Measurements from ENCODE around the gene FSTL3.
A peak's percentile ranks its signal among the peaks of the same experiment; 100 is the strongest.
"Not testable (repeated sequence)": the region's sequence is repeated elsewhere in the genome, so short reads cannot be mapped to it uniquely, and the experiment has no call there.

FSTL3 gene

DNA sequence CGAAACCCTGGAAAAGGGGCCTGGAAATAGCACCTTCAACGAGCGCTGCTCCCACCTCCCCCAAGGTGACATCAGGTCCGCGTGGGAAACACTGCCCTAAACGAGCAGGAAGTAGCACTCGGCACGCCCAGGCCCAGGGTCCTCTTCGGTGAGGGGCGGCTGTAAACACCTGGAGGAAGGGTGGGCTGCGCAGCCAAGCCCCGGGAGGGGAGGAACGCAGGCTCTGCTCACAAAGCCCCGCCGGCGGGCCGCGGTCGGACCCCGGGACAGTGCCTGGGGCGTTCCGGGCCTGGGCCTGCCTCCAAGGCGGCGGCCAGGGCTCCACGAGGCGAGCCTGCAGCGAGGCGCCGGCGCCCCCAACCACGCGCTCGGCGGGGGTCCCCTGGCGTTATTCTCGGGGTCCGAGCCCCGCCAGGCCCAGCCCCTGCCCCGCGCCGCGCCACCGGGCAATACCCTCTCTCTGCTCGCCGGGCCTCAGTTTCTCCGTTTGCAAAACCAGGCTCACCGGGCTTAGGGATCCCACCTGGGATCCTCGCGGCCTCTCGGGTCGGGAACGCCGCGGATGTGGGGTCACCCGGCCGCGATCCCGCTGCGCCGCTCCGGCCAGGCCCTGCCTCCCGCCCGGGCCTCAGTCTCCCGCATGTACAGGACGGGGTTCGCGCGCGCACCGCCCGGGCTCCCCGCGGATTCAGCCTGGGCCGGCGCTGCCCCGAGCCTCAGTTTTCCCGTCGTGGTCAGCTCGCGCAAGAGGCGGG lies 13.8 kb upstream of the FSTL3 start:
- no peak for DNase-seq

DNA sequence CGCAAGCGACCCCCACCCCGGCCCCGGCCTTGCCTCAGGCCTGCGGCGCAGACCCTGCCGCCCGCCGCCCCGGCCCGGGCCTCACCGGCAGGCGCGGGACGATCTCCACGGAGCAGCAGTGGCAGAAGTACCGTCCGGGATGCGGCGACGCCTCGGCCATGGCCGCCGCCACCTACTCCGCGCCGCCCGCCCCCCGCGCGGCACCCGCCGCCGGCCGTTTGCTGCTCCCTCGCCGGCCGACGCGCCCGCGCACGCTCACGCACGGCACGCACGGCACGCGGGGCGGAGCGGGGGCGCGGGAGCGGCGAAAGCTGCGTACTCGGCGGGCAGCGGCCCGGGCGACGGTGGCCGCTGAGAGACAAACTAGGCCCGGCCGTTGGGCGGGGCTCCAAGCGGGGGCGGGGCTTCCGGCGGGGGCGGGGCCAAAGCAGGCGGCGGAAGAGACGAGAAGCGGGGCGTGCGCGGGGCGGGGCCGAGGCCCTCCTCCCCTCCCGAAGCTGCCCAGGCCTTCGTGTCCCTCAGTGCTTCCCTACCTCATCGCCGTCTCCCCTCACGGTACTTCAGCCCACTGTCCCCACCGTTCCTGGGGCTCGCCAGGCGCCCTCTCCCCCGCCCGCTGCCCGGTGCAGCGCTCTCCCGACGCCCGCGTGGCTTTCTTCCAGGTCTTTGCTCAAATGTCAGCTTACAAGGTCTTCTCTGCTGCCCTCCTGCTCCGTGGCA lies 13.1 kb upstream of the FSTL3 start, which contains the start of gene RNF126:
Gene RNF126, minus strand, starts transcription at position 253 of the 720 bp plus-strand sequence. Its CDS starts 93 bp downstream, at position 160.
- peak; percentile 97 for DNase-seq

DNA sequence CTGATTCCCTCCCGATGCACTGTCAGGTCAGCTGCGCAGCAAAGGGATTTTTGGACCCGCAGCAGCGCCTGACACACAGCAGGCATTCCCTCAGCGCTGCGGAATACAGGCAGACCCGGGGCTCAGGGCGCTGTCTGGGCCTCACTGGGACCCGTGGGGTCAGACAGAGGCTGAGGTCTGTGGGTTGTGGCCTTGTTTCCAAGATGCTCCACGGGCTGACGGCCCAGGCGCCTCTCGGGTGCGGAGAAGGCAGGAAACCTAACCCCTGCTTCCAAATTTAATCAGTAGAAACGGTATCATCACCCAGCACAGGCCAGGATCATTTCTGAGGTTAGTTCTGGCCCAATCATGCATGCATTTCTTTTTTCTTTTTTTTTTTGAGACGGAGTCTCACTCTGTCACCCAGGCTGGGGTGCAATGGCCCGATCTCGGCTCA lies 12.5 kb upstream of the FSTL3 start:
- DNase-seq: no peak

DNA sequence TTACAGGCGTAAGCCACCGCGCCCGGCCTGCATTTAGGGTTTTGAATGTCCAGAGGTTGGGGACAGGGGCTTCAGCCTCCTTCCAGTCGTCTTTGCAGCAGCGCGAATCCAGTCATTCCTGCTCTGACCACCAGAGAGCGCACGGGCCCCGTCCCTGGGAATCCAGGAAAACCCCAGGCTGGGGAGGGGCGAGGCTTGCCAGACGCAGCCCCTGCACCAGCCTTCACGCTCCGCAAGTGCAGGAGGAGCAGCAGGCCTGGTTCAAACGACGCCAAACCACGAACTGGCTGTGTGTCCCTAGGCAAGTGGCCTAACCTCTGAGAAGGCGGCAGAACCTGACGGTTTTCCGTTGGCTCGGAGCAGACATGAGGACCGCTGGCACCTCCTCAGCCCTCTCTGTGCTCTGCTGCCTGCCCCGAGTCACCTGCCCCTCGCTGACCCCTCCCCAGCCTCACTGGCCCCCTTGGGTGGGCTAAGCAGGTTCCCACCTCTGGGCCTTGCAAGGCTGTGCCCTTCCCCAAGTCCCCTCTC lies 11.2 kb upstream of the FSTL3 start:
- peak; percentile 90 for DNase-seq

DNA sequence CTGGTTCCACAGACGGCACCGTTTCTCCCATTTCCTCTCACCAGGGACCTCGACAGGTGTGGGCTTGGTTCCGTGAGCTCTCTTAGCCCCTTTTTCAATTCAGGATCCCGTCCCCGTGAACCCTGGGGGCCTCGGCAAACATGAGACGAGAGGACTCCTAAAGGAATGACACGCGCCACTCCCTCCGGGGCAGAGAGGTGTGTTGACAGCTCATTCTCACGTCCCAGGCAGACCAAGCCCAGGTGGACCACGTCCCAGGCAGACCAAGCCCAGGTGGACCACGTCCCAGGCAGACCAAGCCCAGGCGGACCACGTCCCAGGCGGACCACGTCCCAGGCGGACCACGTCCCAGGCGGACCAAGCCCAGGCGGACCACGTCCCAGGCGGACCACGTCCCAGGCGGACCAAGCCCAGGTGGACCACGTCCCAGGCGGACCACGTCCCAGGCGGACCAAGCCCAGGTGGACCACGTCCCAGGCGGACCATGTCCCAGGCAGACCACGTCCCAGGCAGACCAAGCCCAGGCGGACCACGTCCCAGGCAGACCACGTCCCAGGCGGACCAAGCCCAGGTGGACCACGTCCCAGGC lies 9.1 kb upstream of the FSTL3 start:
- not testable (repeated sequence) for DNase-seq

DNA sequence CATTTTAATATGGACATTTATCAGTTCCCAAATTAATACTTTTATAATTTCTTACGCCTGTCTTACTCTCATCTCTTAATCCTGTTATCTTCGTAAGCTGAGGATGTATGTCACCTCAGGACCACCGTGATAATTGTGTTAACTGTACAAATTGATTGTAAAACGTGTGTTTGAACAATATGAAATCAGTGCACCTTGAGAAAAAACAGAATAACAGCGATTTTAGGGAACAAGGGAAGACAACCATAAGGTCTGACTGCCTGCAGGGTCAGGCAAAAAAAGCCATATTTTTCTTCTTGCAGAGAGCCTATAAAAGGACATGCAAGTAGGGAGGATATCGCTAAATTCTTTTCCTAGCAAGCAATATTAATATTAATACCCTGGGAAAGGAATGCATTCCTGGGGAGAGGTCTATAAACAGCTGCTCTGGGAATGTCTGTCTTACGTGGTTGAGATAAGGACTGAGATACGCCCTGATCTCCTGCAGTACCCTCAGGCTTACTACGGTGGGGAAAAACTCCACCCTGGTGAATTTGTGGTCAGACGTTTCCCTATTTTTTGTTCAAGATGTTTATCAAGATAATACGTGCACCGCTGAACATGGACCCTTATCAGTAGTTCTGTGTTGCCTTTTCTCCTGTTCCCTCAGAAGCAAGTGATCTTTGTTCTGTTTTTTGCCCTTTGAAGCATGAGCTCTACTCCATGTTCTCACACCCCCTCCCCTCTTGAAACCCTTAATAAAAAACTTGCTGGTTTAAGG lies 7.3 kb upstream of the FSTL3 start:
- DNase-seq: not testable (repeated sequence)

DNA sequence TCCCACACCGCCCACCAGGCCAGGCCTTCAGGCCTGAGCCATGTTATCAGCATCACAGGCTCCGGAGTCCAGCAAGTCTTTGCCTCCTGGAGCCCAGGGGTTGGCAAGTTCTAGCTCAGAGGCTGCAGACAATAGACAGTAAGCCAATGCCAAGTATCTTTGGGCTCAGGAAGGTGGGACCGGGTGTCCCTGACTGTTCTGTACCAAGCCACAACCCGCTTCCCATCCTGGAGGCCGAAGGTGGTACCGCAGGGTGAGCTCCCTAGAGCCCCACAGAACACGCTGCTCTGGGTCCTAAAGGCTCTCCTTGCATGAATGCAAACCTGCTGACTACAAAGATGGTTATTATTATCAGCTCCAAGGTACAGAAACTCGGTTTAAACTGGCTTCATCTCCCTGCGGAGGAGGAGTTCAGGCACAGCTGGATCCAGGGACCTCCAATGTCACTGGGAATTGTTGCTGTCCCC lies 5.5 kb upstream of the FSTL3 start:
- no peak for DNase-seq

DNA sequence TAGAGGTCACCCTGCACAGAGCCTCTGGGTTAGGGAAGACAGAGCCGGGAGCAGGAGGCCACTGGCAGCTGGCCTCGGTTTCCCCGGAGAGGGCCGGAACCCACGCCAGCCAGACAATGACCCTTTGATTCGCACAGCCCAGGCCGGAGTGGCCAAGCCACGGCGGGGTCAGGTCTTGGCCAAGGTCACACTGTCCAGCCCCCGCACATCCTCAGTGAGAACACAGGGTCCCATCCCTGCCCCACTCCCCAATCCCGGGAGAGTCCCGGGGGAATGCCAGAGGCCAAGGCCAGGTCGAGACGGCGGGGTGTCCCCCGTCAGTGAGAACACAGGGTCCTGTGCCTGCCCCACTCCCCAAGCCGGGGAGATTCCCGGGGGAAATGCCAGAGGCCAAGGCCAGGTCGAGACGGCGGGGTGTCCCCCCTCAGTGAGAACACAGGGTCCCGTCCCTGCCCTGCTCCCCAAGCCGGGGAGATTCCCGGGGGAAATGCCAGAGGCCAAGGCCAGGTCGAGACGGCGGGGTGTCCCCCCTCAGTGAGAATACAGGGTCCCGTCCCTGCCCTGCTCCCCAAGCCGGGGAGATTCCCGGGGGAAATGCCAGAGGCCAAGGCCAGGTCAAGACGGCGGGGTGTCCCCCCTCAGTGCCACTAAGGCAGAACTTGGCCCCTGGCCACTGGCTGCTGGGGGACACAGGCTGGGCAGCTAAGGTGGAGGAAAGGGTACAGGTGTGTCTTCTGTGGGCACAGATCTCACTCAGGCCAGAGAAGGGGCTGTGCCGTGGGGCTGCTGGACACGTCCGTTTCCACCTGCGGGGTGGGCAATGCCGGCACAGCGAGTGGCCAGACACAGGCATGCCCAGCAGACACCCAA lies 1.7 kb upstream of the FSTL3 start:
- DNase-seq: peak; percentile 24

DNA sequence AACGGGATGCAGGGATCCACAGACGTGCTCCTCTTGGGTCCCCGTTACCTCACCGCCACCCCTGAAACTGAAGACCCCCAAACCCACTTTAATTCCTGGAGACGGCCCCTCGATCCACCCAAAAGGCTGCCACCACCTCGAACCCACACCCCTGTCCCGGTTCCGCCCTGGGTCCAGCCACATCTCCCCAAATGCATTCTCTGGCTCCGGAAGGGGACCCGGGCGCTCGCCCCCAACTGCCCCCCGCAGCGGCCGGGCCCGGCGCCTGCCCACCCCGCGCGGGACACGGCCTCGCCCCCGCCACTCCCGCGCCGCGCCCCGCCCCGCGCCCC lies 219 bp upstream of the FSTL3 start:
- DNase-seq: no peak

DNA sequence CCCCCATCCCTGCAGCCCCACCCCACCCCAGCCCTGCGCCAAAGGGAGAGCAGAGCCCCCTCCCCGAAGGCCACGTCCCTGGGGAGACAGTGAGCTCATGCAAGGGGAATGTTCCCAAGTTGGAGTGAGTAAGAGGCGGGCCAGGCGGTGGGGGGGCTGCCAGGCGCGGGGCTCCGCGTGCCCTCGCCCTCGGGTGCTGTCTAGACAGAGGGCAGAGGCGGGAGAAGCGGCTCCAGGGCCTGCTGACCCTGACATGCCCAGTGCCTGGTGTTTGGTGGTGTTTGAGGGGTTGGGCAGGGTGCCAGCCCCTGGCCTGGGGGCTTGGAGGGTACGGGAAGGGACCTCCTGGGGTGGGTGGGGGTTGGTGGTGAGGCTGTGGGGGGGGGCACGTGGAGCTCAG lies 1.0 kb downstream of the FSTL3 start:
- DNase-seq: peak; percentile 70

DNA sequence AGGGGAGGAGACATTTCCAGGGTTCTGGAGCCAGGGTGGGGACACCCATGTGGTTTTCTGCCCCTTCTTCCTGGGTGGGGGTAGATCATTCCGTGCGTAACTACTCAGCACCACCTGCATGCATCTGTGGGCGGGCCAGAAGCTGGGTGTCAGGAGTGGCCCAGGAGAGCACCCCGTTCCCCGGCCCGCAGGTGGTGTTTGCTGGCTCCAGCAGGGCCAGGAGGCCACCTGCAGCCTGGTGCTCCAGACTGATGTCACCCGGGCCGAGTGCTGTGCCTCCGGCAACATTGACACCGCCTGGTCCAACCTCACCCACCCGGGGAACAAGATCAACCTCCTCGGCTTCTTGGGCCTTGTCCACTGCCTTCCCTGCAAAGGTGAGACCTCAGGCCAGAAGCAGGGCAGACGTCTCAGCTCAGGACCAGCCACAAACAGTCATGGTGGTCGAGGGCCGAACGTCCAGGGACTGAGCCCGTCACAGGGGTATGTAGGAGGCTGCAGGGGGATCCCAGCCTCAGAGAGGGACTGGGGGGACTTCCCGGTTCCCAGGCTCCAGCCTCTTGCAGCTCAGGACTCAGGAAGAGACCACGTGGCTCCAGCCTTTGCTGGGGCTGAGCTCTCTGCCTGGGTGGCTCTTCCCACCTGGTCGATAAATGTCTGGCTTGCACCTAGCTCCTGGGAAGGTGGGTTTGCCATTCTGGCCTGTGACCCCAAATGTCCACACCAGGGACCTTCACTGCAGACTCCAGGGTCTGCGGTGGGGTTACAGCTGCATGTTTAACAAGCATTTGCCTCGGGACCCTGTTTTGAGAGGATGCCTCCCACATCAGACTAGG lies 1.6 kb downstream of the FSTL3 start:
- DNase-seq: no peak

DNA sequence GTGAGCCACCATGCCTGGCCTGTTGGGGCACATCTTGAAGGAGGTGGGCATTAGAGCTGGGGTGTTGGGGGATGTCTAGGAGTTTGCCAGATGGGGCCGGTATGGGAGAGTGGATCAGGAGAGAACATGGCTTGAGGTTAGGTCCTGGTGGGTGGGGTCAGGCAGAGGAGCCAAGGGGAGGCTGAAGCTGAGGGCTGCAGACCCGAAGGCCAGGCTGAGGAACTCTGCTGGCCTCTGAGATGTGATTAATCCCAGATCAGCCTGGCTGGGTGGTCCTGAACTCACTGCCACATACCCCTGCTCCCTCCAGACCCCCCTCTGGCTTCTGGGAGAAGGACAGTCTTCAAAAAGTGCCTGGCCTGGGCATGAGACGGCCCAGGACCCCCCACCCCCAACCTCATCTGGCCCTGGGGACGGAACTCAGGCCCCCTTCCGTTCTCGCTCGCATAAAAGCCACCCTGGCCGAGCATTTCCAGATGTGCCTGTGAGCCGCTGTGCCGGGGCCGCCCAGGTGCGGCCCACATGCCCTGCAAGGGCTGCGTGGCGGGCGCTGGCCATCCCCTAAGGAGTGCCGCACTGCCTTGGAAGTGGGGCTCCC lies 2.7 kb downstream of the FSTL3 start:
- DNase-seq: no peak

DNA sequence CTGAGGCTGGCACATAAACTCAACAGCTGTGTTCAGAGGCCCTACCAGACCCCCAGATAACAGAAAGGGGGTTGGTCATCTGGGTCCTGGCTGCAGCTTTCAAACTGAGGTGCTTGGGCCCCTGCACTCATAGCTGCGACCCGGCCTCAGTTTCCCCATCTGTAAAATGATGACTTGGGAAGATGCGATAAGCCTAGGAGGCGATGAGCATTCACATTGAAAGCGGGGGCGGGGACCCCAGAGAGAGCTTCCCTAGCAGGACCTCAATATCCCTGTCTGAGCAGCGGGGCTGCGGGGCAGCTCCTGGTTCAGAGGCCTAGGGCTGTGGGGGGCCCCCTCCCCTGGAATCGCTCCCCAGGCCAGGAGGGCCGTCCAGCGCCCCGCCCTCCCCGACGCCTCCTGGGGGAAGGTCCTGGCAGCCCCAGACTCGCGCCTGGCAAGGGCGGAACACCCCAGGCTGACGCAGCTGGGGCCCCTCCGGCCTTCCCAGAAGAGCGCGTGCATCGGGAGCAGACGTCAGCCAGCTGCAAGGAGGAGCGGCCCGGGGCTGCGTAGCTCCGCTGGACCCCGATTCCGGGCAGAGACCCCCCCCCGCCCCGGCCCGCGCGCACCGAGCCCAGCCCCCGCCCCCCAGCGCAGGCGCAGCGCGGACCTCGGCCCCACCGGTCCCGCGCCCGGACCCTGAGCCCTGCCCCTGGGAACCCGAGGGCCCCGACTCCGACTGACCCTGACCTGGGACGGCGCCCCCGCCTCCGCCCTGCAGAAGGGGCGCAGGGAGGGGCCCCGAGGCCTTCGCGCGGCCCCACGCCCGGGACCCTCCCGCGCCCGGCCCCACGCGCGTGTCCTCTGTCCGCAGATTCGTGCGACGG lies 3.5 kb downstream of the FSTL3 start:
- DNase-seq: peak; percentile 88

DNA sequence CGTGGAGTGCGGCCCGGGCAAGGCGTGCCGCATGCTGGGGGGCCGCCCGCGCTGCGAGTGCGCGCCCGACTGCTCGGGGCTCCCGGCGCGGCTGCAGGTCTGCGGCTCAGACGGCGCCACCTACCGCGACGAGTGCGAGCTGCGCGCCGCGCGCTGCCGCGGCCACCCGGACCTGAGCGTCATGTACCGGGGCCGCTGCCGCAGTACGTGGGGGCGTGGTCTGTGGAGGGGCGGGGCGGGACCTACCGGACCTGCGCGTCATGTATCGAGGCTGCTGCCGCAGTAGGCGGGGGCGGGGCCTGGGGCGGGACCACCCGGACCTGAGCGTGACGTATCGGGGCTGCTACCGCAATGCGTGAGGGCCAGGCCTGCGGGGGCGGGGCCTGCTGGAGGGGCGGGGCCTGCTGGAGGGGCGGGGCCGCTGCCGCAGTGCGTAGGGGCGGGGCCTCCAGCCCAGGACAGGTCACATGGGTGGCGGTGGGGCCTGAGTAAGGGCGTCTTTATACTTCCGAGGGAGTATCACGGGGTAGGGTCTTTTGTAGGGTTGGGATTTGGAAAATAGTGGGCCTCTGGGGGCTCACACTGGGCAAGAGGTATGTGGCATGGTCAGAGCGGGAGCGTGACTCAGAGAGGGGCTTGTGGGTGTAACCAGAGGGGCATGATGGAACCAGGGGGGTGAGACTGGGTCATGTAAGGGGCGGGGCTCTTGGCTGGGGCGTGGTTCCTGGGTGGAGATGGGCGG lies 4.3 kb downstream of the FSTL3 start:
- peak; percentile 100 for DNase-seq

DNA sequence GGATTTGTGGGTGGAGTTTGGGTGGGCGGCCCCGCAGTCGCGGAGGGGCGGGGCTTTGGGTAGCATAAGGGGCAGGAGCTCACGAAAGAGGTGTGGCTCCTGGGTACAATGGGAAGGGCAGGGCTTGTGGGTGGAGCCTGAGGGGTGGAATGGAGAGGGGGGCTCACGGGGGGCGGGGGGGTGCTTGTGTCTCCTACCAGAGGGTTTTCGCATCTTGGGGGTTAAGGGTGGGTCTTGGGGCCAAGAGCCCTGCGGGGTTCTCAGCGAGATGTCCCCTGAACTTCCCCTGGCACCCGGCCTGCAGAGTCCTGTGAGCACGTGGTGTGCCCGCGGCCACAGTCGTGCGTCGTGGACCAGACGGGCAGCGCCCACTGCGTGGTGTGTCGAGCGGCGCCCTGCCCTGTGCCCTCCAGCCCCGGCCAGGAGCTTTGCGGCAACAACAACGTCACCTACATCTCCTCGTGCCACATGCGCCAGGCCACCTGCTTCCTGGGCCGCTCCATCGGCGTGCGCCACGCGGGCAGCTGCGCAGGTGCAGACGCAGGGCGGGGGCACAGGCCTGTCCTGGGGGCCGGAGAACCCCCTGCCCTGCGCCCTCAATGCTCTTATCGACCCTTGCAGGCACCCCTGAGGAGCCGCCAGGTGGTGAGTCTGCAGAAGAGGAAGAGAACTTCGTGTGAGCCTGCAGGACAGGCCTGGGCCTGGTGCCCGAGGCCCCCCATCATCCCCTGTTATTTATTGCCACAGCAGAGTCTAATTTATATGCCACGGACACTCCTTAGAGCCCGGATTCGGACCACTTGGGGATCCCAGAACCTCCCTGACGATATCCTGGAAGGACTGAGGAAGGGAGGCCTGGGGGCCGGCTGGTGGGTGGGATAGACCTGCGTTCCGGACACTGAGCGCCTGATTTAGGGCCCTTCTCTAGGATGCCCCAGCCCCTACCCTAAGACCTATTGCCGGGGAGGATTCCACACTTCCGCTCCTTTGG lies 5.1 kb downstream of the FSTL3 start:
- DNase-seq: no peak

DNA sequence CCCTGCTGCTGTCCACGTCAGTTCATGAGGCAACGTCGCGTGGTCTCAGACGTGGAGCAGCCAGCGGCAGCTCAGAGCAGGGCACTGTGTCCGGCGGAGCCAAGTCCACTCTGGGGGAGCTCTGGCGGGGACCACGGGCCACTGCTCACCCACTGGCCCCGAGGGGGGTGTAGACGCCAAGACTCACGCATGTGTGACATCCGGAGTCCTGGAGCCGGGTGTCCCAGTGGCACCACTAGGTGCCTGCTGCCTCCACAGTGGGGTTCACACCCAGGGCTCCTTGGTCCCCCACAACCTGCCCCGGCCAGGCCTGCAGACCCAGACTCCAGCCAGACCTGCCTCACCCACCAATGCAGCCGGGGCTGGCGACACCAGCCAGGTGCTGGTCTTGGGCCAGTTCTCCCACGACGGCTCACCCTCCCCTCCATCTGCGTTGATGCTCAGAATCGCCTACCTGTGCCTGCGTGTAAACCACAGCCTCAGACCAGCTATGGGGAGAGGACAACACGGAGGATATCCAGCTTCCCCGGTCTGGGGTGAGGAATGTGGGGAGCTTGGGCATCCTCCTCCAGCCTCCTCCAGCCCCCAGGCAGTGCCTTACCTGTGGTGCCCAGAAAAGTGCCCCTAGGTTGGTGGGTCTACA lies 6.6 kb downstream of the FSTL3 start:
- DNase-seq: no peak

DNA sequence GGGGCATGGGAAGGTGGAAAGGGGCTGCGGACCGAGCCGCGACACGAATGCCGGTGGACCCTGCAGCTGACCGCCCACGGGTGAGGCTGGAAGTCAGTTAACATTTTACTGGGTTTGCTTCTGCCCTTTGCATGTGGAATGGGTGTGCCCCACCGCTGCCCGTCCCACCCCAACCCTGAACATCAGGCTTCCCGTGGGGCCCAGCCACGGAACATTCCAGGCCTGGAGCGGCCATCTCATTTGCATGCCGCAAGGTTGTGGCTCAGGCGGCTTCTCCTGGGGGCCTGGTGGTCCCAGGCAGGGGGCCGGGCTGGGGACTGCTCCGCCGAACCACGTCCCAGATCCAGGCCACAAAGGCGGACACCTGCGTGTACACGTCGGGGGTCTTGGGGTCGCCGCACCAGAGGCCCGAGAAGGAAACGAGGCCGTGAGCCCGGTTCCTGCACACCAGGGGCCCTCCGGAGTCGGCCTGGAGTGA lies 9.3 kb downstream of the FSTL3 start:
- DNase-seq: no peak

Data from femur (tissue), 1 donor.